Epithelial cell of proximal tubule (primary cell): ENCODE results near the gene SFTPB. TPM values are rescaled to one million over a fixed set of nuclear protein-coding genes. Genes with fewer than 3 reads are reported as not detected.
"Not testable (repeated sequence)": the region's sequence is repeated elsewhere in the genome, so short reads cannot be mapped to it uniquely, and the experiment has no call there.

Source experiments
- DNase-seq: peaks from one replicate; pipeline ENCODE4 v3.0.0-alpha.2; 2011; ENCODE audit warnings: low read depth
- H3K4me3 ChIP-seq: 2 replicates; pipeline ENCODE4 v1.5.1; 2011; ENCODE audit warnings: low read depth, mild to moderate bottlenecking, low read length
- total RNA-seq: library from RNA; depleted of rRNA; stranded (reverse); fragments of >200 nt; gene quantifications from 2 replicates; pipeline ENCODE4 v1.2.3, GENCODE V29; 2015
- TF ChIP-seq, protein P1 (sequence below): conservative IDR thresholded peaks from 2 replicates; pipeline ENCODE4 v1.5.1; 2012; ENCODE audit warnings: low read depth, mild to moderate bottlenecking, low read length

SFTPB gene
- total RNA-seq, 1 donor from 2014 or later = not detected

- TF ChIP-seq, protein P1, sequence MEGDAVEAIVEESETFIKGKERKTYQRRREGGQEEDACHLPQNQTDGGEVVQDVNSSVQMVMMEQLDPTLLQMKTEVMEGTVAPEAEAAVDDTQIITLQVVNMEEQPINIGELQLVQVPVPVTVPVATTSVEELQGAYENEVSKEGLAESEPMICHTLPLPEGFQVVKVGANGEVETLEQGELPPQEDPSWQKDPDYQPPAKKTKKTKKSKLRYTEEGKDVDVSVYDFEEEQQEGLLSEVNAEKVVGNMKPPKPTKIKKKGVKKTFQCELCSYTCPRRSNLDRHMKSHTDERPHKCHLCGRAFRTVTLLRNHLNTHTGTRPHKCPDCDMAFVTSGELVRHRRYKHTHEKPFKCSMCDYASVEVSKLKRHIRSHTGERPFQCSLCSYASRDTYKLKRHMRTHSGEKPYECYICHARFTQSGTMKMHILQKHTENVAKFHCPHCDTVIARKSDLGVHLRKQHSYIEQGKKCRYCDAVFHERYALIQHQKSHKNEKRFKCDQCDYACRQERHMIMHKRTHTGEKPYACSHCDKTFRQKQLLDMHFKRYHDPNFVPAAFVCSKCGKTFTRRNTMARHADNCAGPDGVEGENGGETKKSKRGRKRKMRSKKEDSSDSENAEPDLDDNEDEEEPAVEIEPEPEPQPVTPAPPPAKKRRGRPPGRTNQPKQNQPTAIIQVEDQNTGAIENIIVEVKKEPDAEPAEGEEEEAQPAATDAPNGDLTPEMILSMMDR = no peak
- no peak for DNase-seq
- H3K4me3 ChIP-seq = no peak overlapping the region
Measured at GRCh38 chr2:85615413-85615728, 52.6 kb downstream of the SFTPB start.

DNA sequence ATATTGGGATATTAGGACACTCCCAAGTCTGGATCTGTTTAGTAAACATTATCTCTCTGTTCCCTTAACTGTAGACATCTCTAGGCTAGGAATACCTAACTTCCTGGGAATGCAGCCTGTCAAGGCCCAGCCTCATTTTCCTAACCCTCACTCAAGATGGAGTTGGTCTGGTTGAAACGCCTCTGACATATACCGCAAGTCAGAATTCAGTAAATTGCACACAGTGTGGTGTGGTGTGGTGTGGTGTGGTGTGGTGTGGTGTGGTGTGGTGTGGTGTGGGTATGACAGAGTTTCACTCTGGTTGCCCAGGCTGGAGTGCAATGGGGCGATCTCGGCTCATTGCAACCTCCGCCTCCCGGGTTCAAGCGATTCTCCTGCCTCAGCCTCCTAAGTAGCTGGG, 53.2 kb downstream of the SFTPB start:
- DNase-seq, H3K4me3 ChIP-seq: not testable (repeated sequence)

GRCh38 chr2:85613717-85614515, 54.1 kb downstream of the SFTPB start:
- TF ChIP-seq, protein P1 = no peak
- DNase-seq = no peak
- H3K4me3 ChIP-seq = no peak overlapping the region

DNA sequence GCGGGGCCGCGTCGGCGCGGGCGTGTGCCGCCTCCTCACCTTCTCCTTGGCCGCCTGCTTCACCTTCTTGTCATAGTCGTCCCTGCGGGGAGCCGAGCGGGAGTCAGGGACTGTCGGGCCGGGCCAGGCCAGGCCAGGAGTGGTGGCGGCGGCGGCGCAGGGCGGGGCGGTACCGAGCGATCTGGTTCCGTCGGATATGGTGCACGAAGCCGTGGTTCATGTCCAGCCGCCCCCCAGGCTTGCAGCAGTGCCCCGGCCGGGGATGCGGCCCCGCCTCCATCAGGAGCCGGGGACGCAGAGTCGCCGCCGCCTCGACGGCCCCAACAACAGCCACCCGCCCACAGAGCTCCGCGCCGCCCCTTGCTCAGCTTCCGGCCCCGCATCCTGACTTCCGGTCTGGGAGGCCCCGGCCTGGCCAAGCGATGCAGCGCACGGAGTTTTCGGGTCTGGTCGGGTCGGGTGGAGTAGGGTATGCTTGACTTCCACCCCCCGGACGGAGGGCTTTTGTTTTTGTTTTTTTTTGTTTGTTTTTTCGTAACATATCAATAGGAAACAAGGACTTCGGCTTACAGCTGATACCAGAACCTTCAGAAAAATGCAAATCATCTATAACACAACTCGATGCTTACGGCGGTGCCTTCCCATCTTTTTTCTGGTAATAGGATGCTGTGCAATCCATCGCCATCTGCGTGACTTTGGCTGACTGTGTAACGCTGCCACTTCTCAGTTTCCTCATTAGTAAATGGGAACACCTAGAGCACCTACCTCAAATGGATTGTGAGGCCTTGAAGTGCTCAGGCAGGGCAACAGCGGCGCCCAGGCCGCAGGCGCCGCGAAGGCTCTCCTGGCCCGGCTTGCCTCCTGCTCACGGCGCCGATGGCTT, 56.1 kb downstream of the SFTPB start, which contains the start of gene C2orf68:
Gene C2orf68 (minus strand): TSS at position 362 of the 883 bp plus-strand sequence. CDS start 82 bp downstream, at position 280.
- TF ChIP-seq, protein P1 = no peak
- peak within 1 kb of the TSS; percentile 91 for H3K4me3 ChIP-seq
- no peak for DNase-seq

GRCh38 chr2:85611217-85611704, 56.7 kb downstream of the SFTPB start:
- peak overlapping the region; percentile 91 for H3K4me3 ChIP-seq
- TF ChIP-seq, protein P1 = no peak
- no peak for DNase-seq

Other genes with a start within 250 kb of the SFTPB start
- not detected in 2 replicates for gene SH2D6, start 249.5 kb downstream of the SFTPB start, total RNA-seq
- 64.6 and 134 TPM in 2 replicates for gene MAT2A, start 129.0 kb downstream of the SFTPB start, total RNA-seq
- gene GGCX, start 106.7 kb downstream of the SFTPB start, total RNA-seq = 35.1 and 58.2 TPM in 2 replicates
- gene VAMP8, start 90.6 kb downstream of the SFTPB start, total RNA-seq = 86.5 and 152 TPM in 2 replicates
- gene VAMP5, start 83.8 kb downstream of the SFTPB start, total RNA-seq = 25.0 and 28.9 TPM in 2 replicates
- 187 and 280 TPM in 2 replicates for gene RNF181, start 72.5 kb downstream of the SFTPB start, total RNA-seq
- 4.8 and 7.4 TPM in 2 replicates for gene TMEM150A, start 65.5 kb downstream of the SFTPB start, total RNA-seq
- gene C2orf68, start 56.1 kb downstream of the SFTPB start, total RNA-seq = 9.9 and 16.5 TPM in 2 replicates
- 89.3 and 97.4 TPM in 2 replicates for gene USP39, start 52.0 kb downstream of the SFTPB start, total RNA-seq
- not detected in 2 replicates for gene GNLY, start 26.2 kb upstream of the SFTPB start, total RNA-seq
- 0.52 and 0.94 TPM in 2 replicates for gene ATOH8, start 85.8 kb upstream of the SFTPB start, total RNA-seq
- gene ST3GAL5, start 220.8 kb upstream of the SFTPB start, total RNA-seq = 3.8 and 8.7 TPM in 2 replicates